Fibroblast of villous mesenchyme (primary cell): ENCODE data around the gene ADRA1B. TPM values are rescaled to one million over a fixed set of nuclear protein-coding genes. Genes with fewer than 3 reads are reported as not detected.

Source experiments
- DNase-seq: peaks from one replicate; pipeline ENCODE4 v3.0.0-alpha.2; 2010; ENCODE audit warnings: low read depth
- H3K4me3 ChIP-seq: 2 replicates; pipeline ENCODE4 v1.5.1; 2011; ENCODE audit warnings: low read depth, mild to moderate bottlenecking, low read length
- CTCF ChIP-seq: IDR thresholded peaks from 2 replicates; pipeline ENCODE4 v1.5.1; 2012; ENCODE audit warnings: low read depth, mild to moderate bottlenecking, low read length; ENCODE audit not compliant: insufficient read depth
- total RNA-seq: library from RNA; depleted of rRNA; stranded (reverse); fragments of >200 nt; gene quantifications from 2 replicates; pipeline ENCODE4 v1.2.3, GENCODE V29; 2012

ADRA1B gene
- total RNA-seq, 1 donor: 0.43 TPM

DNA sequence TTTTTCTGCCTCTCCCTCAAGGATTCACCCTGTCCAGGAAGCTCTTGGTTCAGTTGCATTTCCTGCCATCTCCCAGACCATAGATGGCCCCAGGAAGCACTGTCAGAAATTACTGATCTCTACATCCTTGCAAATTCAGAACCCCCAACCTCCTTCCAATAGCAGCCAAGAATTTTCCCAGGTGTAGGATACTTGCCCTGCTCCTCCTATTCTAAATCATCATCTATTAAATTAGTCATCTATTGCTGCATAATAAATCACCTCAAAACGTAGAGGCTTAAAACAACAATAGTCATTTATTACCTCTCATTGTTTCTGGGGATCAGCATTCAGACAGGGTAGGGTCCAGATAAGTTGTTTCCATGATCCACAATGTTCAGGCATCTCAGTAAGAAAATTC is 26.1 kb upstream of the ADRA1B start:
- H3K4me3 ChIP-seq: no peak overlapping the region
- DNase-seq: no peak
- TF ChIP-seq CTCF: no peak

- DNase-seq: no peak
- TF ChIP-seq CTCF: no peak
Observed at GRCh38 chr5:159891371-159891770, 24.9 kb upstream of the ADRA1B start.

GRCh38 chr5:159893040-159893695 is 23.1 kb upstream of the ADRA1B start:
- TF ChIP-seq CTCF: no peak

More at GRCh38 chr5:159891371-159891770, 24.9 kb upstream of the ADRA1B start:
- no peak overlapping the region for H3K4me3 ChIP-seq

DNA sequence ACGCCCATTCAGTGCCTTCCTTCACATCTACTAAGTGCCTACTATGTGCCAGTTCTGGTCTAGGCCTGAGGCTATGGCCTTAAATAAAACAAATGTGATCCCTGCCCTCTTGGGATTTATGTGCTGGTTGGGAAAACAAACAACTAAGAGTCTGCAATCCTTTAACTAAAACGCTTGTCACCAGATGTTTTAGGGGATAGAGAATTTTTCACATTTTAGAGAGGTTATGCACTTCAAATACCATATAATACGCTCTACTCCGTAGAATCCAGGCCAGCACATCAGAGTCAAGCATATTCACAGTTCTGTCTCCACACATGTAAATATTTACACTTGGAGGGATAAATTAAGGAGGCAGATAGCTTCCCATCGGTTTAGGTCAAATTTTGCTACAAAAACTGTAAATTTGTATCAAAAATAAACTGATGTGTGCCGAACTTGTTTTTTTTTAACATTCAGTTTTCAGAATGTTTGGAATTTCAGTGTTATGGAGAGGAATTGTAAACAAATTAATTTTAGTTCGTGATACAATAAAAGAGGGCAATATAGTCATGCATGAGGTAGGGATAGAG is 22.0 kb upstream of the ADRA1B start:
- TF ChIP-seq CTCF: no peak
- peak; percentile 90 for DNase-seq

More at GRCh38 chr5:159893040-159893695, 23.1 kb upstream of the ADRA1B start:
- no peak for DNase-seq
- H3K4me3 ChIP-seq: no peak overlapping the region

GRCh38 chr5:159897786-159898393 is 18.4 kb upstream of the ADRA1B start:
- no peak overlapping the region for H3K4me3 ChIP-seq

More for the DNA sequence above, 22.0 kb upstream of the ADRA1B start:
- no peak overlapping the region for H3K4me3 ChIP-seq

More at GRCh38 chr5:159897786-159898393, 18.4 kb upstream of the ADRA1B start:
- no peak for TF ChIP-seq CTCF
- no peak for DNase-seq
